HuH-7.5 (cell line): ENCODE data around the gene CPT1C.
"Not testable (repeated sequence)": the region's sequence is repeated elsewhere in the genome, so short reads cannot be mapped to it uniquely, and the experiment has no call there.

ENCODE experiments used
- DNase-seq: peaks from one replicate; pipeline ENCODE4 v3.0.0; 2011; ENCODE audit warnings: low spot score

The CPT1C gene

DNA sequence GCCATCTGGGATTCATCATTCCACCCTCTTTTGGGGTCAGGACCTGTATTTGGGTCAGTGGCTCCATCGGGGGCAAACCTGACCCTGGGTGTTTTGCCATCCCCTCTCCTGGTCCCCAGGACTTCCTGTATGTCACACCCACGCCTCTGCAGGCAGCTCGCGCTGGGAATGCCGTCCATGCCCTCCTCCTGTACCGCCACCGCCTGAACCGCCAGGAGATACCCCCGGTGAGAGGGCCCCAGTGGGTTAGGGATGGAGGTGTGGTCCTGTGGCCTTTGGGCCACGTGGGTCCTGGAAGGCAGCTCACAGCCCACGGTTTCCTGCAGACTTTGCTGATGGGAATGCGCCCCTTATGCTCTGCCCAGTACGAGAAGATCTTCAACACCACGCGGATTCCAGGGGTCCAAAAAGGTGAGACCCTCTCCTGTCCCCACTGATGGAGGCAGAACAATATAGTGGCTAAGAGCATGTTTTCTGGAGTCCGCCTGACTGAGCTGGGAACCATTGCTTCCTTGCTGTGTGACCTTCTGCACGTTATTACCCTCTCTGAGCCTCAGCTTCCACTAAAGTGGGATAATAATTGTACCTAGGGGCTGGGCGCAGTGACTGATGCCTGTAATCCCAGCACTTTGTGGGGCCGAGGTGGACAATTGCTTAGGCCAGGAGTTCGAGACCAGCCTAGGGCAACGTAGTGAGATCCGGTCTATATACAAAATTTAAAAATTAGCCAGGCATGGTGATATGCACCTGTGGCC lies 14.1 kb downstream of the CPT1C start:
- DNase-seq = no peak

DNA sequence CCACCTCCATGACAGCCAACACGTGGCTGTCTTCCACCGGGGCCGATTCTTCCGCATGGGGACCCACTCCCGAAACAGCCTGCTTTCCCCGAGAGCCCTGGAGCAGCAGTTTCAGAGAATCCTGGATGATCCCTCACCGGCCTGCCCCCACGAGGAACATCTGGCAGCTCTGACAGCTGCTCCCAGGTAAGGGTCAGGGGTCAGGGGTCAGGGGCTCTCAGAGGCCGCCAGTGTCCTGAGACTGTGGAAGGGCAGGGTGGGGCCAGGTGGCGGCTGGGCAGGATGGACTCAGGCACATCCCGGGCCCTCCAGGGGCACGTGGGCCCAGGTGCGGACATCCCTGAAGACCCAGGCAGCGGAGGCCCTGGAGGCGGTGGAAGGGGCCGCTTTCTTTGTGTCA lies 15.0 kb downstream of the CPT1C start:
- DNase-seq = no peak

DNA sequence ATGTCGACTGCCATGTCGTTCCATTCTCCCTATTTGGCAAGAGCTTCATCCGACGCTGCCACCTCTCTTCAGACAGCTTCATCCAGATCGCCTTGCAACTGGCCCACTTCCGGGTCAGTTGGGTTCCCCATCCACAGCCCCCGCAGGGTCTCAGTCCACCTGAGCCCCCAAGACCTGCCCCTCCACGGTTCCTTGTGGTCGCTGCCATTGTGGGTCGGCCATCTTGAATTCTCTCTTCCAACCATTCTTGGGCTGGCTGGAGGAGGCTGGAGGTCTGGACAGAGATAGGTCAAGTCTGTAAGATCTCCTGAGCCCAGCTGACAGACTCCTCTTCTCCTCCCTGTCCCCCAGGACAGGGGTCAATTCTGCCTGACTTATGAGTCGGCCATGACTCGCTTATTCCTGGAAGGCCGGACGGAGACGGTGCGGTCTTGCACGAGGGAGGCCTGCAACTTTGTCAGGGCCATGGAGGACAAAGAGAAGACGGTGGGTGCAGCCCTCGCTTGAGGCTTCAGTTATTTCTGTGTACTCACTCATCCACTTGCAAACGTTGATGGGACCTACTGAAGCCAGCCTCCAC lies 19.5 kb downstream of the CPT1C start:
- no peak for DNase-seq

DNA sequence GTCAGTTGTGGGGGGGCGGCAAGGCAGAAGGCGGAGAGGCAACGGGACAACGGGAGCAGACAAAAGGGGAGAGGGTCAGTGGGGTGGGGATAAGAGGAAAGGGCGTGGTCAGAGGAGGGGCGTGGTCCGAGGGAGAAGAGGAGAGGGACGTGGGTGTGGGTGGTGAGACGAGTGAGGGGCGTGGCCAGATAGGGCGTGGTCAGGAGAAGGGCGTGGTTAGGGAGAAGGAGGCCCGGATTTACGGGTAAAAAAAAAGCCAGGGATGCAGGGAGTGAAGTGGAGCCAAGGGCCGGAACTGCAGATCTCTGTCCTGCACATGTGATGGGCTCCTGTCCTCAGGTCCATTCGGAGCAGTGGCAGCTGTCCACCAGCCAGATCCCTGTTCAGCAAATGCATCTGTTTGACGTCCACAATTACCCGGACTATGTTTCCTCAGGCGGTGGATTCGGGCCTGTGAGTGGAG lies 21.5 kb downstream of the CPT1C start:
- DNase-seq = no peak

DNA sequence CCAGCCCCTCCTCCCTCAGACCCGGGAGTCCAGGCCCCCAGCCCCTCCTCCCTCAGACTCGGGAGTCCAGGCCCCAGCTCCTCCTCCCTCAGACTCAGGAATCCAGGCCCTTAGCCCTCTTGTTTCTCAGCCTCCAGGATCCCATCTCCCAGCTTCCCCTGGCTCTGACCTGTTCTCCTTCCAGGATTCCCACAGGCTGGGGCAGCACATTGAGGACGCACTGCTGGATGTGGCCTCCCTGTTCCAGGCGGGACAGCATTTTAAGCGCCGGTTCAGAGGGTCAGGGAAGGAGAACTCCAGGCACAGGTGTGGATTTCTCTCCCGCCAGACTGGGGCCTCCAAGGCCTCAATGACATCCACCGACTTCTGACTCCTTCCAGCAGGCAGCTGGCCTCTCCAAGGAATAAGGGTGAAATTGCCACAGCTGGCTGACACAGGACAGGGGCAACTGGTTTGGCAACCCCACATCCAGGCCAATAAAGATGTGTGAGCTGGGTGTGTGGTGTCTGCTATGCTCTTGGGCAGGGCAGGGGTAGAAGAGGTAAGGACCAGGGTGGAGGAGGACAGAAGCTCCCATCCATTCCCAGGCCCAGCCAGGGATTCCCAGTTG lies 22.4 kb downstream of the CPT1C start:
- no peak for DNase-seq

DNA sequence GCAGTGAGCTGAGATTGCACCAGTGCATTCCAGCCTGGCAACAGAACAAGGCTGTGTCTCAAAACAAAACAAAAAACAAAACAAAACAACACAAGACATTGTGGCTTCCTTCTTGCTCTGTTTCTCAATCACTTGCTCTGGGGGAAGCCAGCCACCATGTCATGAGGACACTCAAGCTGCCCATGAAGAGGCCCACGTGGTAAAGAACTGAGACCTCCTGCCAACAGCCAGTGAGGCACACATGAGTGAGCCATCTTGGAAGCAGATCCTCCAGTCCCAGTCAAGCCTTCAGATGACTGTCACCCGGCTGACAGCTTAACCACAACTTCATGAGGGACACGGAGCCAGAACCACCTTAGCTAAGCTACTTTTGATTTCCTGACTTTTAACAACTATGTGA lies 25.2 kb downstream of the CPT1C start:
- DNase-seq = no peak

DNA sequence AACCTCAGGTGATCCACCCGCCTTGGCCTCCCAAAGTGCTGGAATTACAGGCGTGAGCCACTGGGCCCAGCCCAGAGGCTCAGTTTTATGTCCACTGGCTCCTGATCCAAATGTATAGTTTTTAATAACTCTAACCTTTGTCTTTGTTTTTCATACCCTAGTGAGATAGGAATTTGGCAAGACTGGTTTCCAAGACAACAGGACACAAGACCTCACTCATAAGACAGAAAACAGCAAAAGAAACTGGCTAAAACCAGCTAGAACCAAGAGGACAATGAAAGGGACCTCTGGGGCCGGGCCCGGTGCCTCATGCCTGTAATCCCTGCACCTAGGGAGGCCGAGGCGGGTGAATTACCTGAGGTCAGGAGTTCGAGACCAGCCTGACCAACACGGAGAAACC lies 27.6 kb downstream of the CPT1C start:
- no peak for DNase-seq

DNA sequence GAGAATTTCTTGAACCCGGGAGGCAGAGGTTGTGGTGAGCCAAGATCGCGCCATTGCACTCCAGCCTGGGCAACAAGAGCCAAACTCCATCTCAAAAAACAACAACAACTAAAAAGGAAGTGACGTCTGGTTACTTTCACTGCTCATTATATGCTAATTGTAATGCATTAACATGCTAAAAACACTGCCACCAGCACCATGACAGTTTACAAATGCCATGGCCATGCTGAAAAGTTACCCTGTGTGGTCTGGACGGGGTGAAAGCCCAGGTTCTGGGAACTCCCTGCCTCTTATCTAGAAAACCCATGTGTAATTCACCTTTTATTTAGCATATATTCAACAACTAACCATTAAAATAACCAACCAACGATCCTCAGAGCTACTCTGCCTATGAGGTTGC lies 28.1 kb downstream of the CPT1C start:
- no peak for DNase-seq

DNA sequence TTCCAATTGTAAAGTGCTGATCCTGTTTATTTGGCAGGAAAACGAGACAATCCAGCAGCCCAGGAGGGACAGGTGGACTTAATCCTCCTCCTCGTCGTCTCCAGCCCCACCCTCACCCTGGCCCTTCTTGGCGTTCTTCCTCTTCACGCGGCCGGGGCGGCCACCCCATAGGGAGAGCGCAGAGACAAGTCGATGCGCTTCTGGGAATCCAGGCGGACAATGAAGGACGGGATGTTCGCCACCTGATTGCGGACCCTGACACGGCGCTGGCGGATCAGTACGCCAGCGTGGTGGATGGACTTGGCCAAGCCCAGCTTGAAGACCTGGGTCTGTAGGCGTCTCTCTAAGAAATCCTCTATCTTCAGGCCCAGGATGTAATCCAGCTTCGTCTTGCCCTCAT lies 28.5 kb downstream of the CPT1C start:
- not testable (repeated sequence) for DNase-seq

DNA sequence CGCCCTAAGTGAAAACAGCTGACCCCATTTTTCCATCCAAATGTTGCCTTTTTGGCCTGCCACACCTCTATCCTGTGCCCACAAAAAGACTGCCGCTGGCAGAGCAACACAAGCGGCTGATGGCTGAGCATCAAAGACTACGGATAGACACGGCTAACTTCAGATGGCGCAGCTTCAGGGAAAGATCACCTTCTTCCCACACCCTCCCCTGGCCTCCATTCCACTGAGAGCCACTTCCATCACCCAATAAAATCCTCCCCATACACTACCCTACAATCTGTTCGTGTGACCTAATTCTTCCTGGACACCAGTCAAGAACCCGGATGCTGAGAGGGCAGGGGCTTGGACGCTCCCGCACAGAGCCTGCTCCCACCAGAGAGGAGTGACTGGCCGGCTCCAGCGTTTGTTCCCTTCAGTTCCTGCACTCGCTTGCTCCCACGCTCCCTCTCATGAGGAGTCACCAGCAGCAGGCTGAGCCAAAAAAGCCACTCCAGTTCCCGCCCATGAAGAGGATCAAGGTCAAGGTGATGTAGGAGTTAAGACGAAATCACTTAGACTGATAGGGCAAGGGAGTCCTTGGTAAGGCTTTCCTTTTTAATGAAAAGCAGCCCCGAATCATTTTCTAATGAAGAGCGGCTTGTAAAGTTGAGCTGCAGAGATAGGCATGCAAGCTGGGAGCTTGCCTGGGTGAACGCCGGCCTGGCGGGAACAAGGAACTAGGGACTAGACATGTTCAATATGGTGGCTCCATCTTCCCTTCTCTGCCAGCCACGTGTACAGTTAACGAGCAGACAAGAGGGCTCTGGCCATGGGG lies 36.5 kb downstream of the CPT1C start:
- DNase-seq = no peak

DNA sequence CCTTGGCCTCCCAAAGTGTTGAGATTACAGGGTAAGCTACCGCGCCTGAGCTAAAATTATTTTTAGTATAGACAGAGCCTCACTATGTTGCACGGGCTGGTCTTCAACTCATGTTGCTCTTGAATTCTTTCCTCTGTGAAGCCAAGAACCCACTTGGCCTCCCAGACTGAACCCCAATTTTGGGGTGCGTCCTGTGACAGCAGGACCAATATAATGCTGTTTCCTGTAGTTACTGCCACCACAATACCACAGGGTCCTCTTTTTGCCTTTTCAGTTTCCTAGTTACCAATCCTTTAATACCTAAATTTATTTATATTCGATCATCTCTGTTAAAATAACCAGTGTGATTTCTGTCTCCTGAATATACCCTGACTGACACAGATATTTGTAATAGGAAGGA lies 39.2 kb downstream of the CPT1C start:
- DNase-seq = no peak

DNA sequence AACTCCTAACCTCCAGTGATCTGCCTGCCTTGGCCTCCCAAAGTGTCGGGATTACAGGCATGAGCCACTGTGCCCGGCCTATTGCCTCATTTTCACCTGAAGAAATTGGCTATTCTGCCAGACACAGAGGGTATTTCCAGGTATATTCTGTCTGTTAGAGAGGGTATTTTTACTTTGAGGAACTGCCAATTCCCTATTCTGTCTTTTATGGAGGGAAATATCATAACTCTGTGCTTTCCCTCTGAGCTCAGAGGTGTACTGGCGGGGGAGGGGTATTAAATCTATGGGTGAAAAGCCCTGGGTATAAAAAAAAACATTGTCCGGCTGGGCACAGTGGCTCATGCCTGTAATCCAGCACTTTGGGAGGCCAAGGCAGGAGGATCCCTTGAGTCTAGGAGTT lies 47.4 kb downstream of the CPT1C start:
- DNase-seq = no peak

DNA sequence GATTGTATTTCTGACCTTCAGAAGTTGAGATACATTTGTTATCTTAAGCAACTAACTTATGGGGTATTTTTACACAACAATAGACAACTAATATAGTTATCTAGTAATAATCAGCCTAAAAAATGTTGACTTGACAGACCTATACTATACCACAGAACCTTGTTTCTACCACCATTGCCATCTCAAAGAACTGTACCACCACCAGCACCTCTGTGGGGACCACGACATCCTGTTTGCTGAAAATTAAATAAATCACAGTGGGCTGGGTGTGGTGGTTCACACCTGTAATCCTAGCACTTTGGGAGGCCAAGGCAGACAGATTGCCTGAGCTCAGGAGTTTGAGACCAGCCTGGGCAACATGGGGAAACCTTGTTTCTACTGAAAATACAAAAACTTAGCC lies 48.2 kb downstream of the CPT1C start:
- no peak for DNase-seq

DNA sequence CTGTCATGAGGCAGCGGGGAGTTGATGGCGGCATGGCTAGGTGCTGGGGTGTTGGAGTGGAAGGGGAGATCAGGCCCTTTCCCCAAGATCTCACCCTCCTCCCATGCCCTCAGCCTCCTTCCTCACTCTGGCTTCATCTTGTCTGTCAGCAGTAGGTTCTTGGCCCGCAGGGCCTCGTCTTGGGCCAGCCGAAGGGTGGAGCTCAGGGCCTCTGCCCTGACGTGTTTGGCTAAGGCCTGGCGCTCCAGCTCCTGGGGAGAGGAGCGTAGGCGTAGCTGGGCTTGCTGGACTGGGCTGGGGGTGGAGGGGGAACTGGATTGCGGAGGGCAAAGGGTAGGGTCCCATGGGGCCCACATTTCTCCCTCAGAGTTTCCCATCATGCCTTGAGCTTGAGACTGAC lies 49.0 kb downstream of the CPT1C start:
- DNase-seq = no peak

DNA sequence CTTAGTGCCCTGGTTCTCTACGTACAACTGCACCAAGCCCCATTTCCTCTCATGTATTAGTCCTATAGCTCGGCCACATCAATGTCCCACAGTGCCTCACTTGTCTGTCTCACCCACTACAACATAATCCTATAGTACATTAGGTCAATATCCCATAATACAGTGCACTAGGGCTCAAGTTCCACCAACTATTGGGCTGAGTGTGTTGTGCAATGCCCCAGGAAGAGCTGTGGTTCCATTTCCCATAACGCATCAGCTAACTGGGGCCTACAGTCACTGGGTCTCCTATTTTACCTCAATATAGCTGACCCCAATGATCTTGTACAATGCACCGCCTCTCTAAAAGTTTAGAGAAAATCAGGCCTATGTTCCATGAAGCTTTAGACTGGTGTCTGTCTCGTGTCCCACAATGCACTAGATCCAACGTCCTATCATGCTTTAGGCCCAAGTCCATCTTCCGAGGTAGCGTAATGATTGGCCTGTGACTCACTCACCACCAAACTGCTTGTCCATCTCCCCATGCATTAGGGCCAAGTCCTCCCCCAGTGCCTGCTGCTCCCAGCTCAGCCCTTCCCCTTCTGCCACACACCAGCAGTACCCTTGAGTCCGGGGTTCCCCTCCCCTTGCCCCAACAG lies 50.4 kb downstream of the CPT1C start:
- no peak for DNase-seq

DNA sequence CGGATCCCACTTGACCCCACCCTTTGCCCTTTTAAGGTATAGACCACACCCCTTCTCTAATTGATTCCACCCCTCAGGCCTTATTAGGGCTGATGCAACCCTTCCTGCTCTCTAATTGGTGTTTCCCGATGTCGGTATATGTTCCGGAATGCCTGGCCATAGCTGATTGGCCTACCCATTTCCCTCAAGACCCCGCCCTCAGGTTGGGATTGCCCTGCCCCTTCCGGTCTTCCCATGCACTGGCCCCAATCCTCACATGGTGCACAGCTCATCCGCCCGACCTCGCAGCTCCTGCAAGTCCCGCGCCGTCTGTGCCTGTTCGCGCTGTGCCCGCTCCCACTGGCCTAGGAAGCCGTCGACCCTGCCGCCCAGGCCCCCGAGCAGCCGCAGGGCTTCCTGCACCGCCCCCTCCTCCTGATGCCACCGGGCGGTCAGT lies 54.0 kb downstream of the CPT1C start:
- DNase-seq = no peak

DNA sequence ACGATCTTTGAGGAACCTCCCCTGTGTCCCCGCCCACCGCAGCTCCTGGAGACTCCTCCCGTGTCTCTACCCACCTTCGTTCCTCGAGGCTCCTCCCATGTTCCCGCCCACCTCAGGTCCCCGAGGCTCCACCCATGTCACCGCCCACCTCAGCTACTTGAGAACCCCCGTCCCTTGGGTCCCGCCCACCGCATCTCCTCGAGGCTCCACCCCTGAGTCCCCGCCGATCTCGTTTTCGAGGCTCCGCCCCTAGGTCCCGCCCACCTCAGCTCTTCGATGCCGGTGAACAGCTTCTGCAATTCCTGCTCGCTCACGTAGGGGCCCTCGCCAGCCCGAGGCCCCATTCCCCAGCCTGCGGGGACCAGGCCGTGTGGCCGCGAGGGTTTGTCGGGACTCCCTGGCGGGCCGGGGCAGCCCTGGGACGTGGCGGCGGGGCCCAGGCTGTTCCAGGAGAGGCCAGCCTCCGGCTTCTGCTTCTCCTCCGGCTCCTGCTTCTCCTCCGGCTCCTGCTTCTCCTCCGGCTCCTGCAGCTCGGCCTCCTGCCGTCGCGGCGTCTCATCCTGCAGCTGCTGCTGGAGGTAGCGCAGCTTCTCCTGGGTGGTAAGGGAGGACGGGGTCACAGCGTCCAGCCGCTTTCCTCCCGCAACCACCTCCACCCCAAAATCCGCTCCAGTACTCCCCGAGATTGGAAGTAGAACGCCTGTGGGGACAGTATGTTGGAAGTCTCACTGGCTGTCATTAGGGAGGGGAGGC lies 55.5 kb downstream of the CPT1C start:
- DNase-seq = no peak

DNA sequence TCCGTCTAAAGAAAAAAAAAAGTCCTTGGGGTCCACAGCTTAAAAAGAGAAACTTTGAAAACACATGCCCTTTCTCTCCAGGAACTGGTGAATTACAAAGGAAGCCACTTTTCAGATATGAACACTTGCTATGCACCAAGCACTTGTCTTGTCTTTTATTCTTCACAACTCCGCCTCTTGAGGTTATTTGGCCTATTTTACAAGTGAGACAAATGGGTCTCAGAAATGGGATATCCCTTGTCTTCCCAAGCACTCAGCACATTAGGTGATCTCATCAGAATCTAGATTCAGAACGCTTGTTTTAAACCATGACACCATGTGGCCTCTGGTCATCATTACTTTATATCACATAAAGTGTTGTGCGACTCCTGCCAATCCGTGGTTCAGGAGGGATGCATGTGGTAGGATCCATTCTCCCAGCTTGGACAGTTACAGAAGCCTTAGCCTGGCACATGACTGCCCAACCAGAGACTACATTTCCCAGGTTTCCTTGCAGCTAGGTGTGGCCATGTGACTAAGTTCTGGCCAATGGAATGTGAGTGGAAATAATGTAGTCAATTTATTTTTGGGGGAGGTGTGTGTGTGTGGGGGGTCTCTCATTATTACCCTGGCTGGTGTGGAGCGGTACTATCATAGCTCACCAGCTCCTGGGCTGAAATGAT lies 58.3 kb downstream of the CPT1C start:
- no peak for DNase-seq

DNA sequence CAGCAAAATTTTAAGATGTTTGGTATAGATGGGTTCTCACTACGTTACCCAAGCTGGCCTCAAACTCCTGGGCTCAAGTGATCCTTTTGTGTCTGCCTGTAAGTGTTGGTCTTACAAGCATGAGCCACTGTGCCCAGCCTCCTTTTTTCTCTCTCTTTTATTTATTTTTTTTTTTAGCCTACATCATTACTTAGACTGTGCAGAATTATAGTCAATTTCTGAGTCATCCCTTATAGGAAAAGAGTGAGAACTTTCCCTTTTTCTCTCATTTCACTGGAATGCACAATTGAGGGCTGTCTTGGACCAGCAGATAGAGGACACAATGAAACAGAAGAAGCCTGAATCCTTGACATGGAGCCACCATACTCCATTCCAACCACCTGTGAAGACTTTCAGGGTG lies 58.9 kb downstream of the CPT1C start:
- no peak for DNase-seq

DNA sequence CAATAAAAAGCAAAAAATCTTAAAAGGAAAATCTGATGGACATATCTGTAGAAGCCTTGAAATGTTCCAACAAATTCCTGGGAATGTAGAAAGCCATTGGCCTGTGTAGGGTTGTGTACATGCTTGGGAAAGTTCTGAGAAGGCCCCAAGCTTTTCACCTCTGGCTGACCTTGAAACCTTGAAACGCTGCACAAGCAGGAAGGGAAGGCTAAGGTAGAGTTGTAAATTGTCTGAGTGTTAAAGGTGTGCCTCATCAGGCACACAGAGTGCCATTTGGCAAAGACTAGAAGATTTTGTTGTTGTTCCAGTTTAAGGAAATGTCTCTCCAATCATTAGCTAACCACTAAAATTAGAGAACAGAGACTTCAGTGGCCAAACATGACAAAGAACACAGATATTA lies 61.8 kb downstream of the CPT1C start:
- DNase-seq = no peak

DNA sequence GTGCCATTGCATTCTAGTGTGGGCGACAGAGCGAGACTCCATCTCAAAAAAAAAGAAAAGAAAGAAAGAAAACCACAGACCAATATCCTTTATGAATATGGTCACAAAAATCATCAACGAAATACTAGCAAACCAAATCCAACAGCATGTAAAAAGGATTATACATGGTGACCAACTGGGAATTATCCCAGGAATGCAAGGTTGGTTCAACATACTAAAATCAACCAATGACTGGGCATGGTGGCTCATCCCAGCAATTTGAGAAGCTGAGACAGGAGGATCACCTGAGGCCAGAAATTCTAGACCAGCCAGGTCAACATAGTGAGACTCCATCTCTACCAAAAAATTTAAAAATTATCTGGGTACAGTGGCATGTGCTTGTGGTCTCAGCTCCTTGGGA lies 65.0 kb downstream of the CPT1C start:
- DNase-seq = no peak
